Neural cell (in vitro differentiated cells): ENCODE measurements around the gene EEPD1.

ENCODE experiments used
- CTCF ChIP-seq: fragments of 450-650 bp; IDR thresholded peaks from 2 replicates; pipeline ENCODE4 v1.5.1; 2014; ENCODE audit warnings: antibody characterized with exemption, mild to moderate bottlenecking, moderate library complexity; ENCODE audit not compliant: poor library complexity, severe bottlenecking
- EZH2 ChIP-seq: fragments of 200-600, 300-800 bp; shearing (Covaris generic), sonication (generic); IDR thresholded peaks from 2 replicates; pipeline ENCODE4 v1.6.1; 2014; ENCODE audit warnings: antibody characterized with exemption, low read length, borderline replicate concordance, mild to moderate bottlenecking; ENCODE audit not compliant: insufficient read depth, poor library complexity, severe bottlenecking

GRCh38 chr7:36110584-36110983 lies 42.5 kb upstream of the EEPD1 start:
- TF ChIP-seq EZH2 (no peak), CTCF (no peak)
